Inferior parietal cortex (tissue), 1 donor: ENCODE data around the gene TNKS1BP1.

Source experiments
- DNase-seq: peaks from one replicate; pipeline ENCODE4 v3.0.0-alpha.2; 2016; ENCODE audit errors: extremely low spot score

Gene TNKS1BP1

GRCh38 chr11:57332694-57333440 is 8.1 kb upstream of the TNKS1BP1 start:
- no peak for DNase-seq

- DNase-seq = no peak
Observed at GRCh38 chr11:57331720-57332119, 7.0 kb upstream of the TNKS1BP1 start.

- no peak for DNase-seq
Observed at GRCh38 chr11:57330029-57330428, 5.3 kb upstream of the TNKS1BP1 start.

GRCh38 chr11:57327721-57328120 is 3.0 kb upstream of the TNKS1BP1 start:
- no peak for DNase-seq

- no peak for DNase-seq
Observed at GRCh38 chr11:57325735-57326048, 940 bp upstream of the TNKS1BP1 start.

- no peak for DNase-seq
Observed at GRCh38 chr11:57324154-57324885, 432 bp downstream of the TNKS1BP1 start.

- DNase-seq = no peak
Observed at GRCh38 chr11:57323855-57324153, 948 bp downstream of the TNKS1BP1 start.

GRCh38 chr11:57323167-57323854 is 1.4 kb downstream of the TNKS1BP1 start:
- DNase-seq = no peak

- DNase-seq = no peak
Observed at GRCh38 chr11:57322256-57323166, 2.2 kb downstream of the TNKS1BP1 start.

- no peak for DNase-seq
Observed at GRCh38 chr11:57321388-57322255, 3.1 kb downstream of the TNKS1BP1 start.

- no peak for DNase-seq
Observed at GRCh38 chr11:57320719-57321387, 3.9 kb downstream of the TNKS1BP1 start.

- no peak for DNase-seq
Observed at GRCh38 chr11:57320067-57320718, 4.6 kb downstream of the TNKS1BP1 start.

- no peak for DNase-seq
Observed at GRCh38 chr11:57318178-57318577, 6.6 kb downstream of the TNKS1BP1 start.

- no peak for DNase-seq
Observed at GRCh38 chr11:57316017-57316416, 8.7 kb downstream of the TNKS1BP1 start.

- DNase-seq = no peak
Observed at GRCh38 chr11:57315491-57315890, 9.3 kb downstream of the TNKS1BP1 start.

GRCh38 chr11:57314221-57314973 is 10.4 kb downstream of the TNKS1BP1 start:
- DNase-seq = no peak

- DNase-seq = no peak
Observed at GRCh38 chr11:57313788-57314135, 11.0 kb downstream of the TNKS1BP1 start.

GRCh38 chr11:57313071-57313787 is 11.5 kb downstream of the TNKS1BP1 start:
- no peak for DNase-seq
